GM21423 (cell line): ENCODE measurements around the gene EPB41L4A.

Experiments
- ATAC-seq: cut with Tn5 transposase; IDR thresholded peaks from one replicate; pipeline ENCODE4 v1.9.1; 2021; ENCODE audit warnings: mild to moderate bottlenecking, moderate library complexity; ENCODE audit not compliant: unreplicated experiment

EPB41L4A gene

GRCh38 chr5:112165897-112166737 lies 253.0 kb downstream of the EPB41L4A start:
- ATAC-seq: no peak

- no peak for ATAC-seq
Measured at GRCh38 chr5:112165399-112165798, 253.7 kb downstream of the EPB41L4A start.

- no peak for ATAC-seq
Measured at GRCh38 chr5:112163435-112163834, 255.6 kb downstream of the EPB41L4A start.

- ATAC-seq: no peak
Measured at GRCh38 chr5:112161392-112161748, 257.7 kb downstream of the EPB41L4A start.

- ATAC-seq: peak; percentile 97
Measured at GRCh38 chr5:112160652-112161391, 258.3 kb downstream of the EPB41L4A start.

GRCh38 chr5:112159435-112159834 lies 259.6 kb downstream of the EPB41L4A start:
- ATAC-seq: no peak

GRCh38 chr5:112156211-112156610 lies 262.9 kb downstream of the EPB41L4A start:
- ATAC-seq: no peak

- no peak for ATAC-seq
Measured at GRCh38 chr5:112154940-112155686, 264.0 kb downstream of the EPB41L4A start.

GRCh38 chr5:112149727-112150126 lies 269.4 kb downstream of the EPB41L4A start:
- no peak for ATAC-seq

- peak; percentile 71 for ATAC-seq
Measured at GRCh38 chr5:112146323-112147226, 272.5 kb downstream of the EPB41L4A start.

- ATAC-seq: no peak
Measured at GRCh38 chr5:112143690-112144089, 275.4 kb downstream of the EPB41L4A start.

GRCh38 chr5:112142769-112143270 lies 276.3 kb downstream of the EPB41L4A start:
- ATAC-seq: peak; percentile 28

GRCh38 chr5:112141582-112141981 lies 277.5 kb downstream of the EPB41L4A start:
- no peak for ATAC-seq

- no peak for ATAC-seq
Measured at GRCh38 chr5:112138526-112138925, 280.6 kb downstream of the EPB41L4A start.

- no peak for ATAC-seq
Measured at GRCh38 chr5:112136773-112137172, 282.3 kb downstream of the EPB41L4A start.

- no peak for ATAC-seq
Measured at GRCh38 chr5:112127861-112128260, 291.2 kb downstream of the EPB41L4A start.

GRCh38 chr5:112126982-112127381 lies 292.1 kb downstream of the EPB41L4A start:
- no peak for ATAC-seq

GRCh38 chr5:112125903-112126302 lies 293.2 kb downstream of the EPB41L4A start:
- no peak for ATAC-seq

GRCh38 chr5:112124788-112125187 lies 294.3 kb downstream of the EPB41L4A start:
- ATAC-seq: no peak

- ATAC-seq: no peak
Measured at GRCh38 chr5:112123086-112123485, 296.0 kb downstream of the EPB41L4A start.
